CD4-positive, alpha-beta T cell (primary cell): ENCODE data around the gene PRSS22. TPM values are rescaled to one million over a fixed set of nuclear protein-coding genes. Genes with fewer than 3 reads are reported as not detected.
A peak's percentile ranks its signal among the peaks of the same experiment; 100 is the strongest.

Source experiments
- ATAC-seq: fragments of 200-7000 bp; cut with Tn5 transposase; one replicate; pipeline ENCODE4 v1.10.0; 2022; ENCODE audit warnings: mild to moderate bottlenecking; ENCODE audit not compliant: poor library complexity
- CTCF ChIA-PET: fragments of 350-600 bp; sonication (Branson Sonifier 250); formaldehyde crosslinking; loops from one replicate; lab custom pipeline; 2021; ENCODE audit warnings: antibody characterized with exemption, inconsistent platforms; lab: Charles Lee
- POLR2A ChIA-PET: fragments of 350-600 bp; sonication (Branson Sonifier 250); formaldehyde crosslinking; loops from one replicate; lab custom pipeline; 2021; ENCODE audit warnings: antibody characterized with exemption, inconsistent platforms; lab: Charles Lee
- DNase-seq, 14 experiments: peaks; one replicate each; pipeline ENCODE4 v3.0.0-alpha.2; 2013 to 2020; ENCODE audit warnings: mixed read lengths in 2 of 14
- H3K27ac ChIP-seq, 2 donors: one replicate each; pipeline versions ENCODE4 v1.5.1 to v1.7.0; 2013; ENCODE audit warnings: low read length in 2 of 2, low read depth in 1 of 2, mild to moderate bottlenecking in 1 of 2
- H3K27me3 ChIP-seq, 2 experiments: 1 replicate in 1 of 2; 2 replicates in 1 of 2; pipeline versions ENCODE4 v1.6.1 to v1.7.0; 2013; ENCODE audit warnings: low read length in 2 of 2, control low read depth in 1 of 2, mild to moderate bottlenecking in 1 of 2, moderate library complexity in 1 of 2; ENCODE audit not compliant: insufficient read depth in 2 of 2, control insufficient read depth in 1 of 2
- H3K36me3 ChIP-seq: one replicate; pipeline ENCODE4 v1.6.1; 2013; ENCODE audit warnings: low read length, control low read depth; ENCODE audit not compliant: insufficient read depth
- H3K4me1 ChIP-seq: one replicate; pipeline ENCODE4 v1.6.1; 2013; ENCODE audit warnings: low read length, control low read depth; ENCODE audit not compliant: insufficient read depth
- H3K4me3 ChIP-seq: one replicate; pipeline ENCODE4 v1.5.1; 2013; ENCODE audit warnings: mild to moderate bottlenecking, low read length, moderate library complexity
- H3K9me3 ChIP-seq, 2 experiments: 1 replicate in 1 of 2; 2 replicates in 1 of 2; pipeline versions ENCODE4 v1.6.1 to v1.7.0; 2013; ENCODE audit warnings: low read length in 2 of 2, mild to moderate bottlenecking in 2 of 2, control low read depth in 1 of 2, moderate library complexity in 1 of 2; ENCODE audit not compliant: control insufficient read depth in 1 of 2, insufficient read depth in 1 of 2
- H3K27ac Mint-ChIP-seq: one replicate; pipeline ENCODE4 v1.8.0; 2020; ENCODE audit warnings: mixed read lengths
- H3K27me3 Mint-ChIP-seq: one replicate; pipeline ENCODE4 v1.8.0; 2021; ENCODE audit warnings: mixed read lengths
- H3K36me3 Mint-ChIP-seq: one replicate; pipeline ENCODE4 v1.8.0; 2021; ENCODE audit warnings: low read depth, mixed read lengths
- H3K4me1 Mint-ChIP-seq: one replicate; pipeline ENCODE4 v1.8.0; 2021; ENCODE audit warnings: low read depth, mixed read lengths
- H3K4me3 Mint-ChIP-seq: one replicate; pipeline ENCODE4 v1.8.0; 2020; ENCODE audit warnings: mild to moderate bottlenecking, mixed read lengths
- H3K9me3 Mint-ChIP-seq: one replicate; pipeline ENCODE4 v1.8.0; 2020; ENCODE audit warnings: mixed read lengths
- intact Hi-C, 2 experiments: fragments of 100-400 bp; cut with DNase I in 1 of 2; cut with micrococcal nuclease in 1 of 2; formaldehyde crosslinking; loops; one replicate each; pipeline versions ENCODE4 v1.15.1 to v1.9.0; 2023 to 2025; cut with DNase I, micrococcal nuclease
- total RNA-seq, 174 experiments: library from RNA in 2 of 174; stranded (reverse) in 2 of 174; gene quantifications; one replicate each; pipeline ENCODE4 v1.2.3 and lab custom pipeline; 2021 to 2026
- TF ChIP-seq, protein P1 (sequence below): fragments of 200-600 bp; IDR thresholded peaks from one replicate; pipeline ENCODE4 v1.8.0; 2022; ENCODE audit warnings: antibody characterized with exemption, mild to moderate bottlenecking

PRSS22 gene
- total RNA-seq, 2 experiments from 2014 or later = 0.93 to 1.1 TPM

DNA sequence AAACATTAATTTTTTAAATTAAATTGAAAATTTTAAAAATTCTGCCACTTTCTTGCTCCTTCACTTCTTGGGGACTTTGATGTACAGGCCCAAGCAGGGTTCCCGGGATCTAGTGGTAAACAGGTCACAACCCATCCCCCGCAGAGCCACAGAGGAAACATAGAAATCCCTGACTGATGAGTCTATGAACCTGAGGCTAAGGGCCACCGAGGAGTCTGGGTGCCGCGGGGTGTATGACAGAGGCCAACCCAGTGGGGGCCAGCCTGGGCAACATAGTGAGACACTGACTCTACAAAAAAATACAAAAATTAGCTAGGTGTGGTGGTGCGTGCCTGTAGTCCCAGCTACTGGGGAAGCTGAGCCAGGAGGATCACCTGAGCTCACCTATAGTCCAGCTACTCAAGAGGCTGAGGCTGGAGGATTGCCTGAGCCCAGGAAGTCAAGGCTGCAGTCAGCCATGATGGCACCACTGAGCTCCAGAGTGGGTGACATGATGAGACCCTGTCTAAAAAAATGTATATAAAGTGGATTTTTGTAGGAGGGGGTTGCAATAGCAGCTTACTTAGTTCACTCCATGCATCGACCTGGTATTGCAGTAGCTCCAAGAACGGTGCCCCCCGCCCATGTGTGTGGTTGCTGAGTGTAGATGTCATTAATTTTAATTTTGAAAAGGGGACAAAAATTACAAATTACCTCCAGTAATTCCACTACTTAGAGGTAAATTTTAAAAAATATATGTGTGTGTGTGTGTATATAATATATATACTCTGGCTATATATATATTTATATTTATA lies 44.6 kb upstream of the PRSS22 start:
- intact Hi-C loops = no loop called here
- Histone ChIP-seq H3K4me1 (peaks cover 32% of the 10 kb centered on the region), H3K36me3 (peaks cover 3% of the 10 kb centered on the region), H3K27ac (no peak overlapping the region), H3K4me3 (no peak overlapping the region), H3K27me3 (no peaks in the 10 kb centered on the region), H3K9me3 (peaks cover 0 to 3% of the 10 kb centered on the region in 2 experiments)
- H3K9me3 Mint-ChIP-seq = no peaks in the 10 kb centered on the region
- ChIA-PET CTCF (interaction anchor here (1.0 kb wide), 2 partner anchors 27 to 64 kb away, joined by 3 to 6 read pairs; no protein-coding TSS in a partner anchor), POLR2A (interaction anchor here (0.6 to 1.0 kb wide), 3 partner anchors 20 to 443 kb away, joined by 3 to 5 read pairs (median 3); partner anchors contain the start of genes CEMP1 and FLYWCH2)
- H3K4me1 Mint-ChIP-seq = peaks cover 31% of the 10 kb centered on the region
- TF ChIP-seq, protein P1, sequence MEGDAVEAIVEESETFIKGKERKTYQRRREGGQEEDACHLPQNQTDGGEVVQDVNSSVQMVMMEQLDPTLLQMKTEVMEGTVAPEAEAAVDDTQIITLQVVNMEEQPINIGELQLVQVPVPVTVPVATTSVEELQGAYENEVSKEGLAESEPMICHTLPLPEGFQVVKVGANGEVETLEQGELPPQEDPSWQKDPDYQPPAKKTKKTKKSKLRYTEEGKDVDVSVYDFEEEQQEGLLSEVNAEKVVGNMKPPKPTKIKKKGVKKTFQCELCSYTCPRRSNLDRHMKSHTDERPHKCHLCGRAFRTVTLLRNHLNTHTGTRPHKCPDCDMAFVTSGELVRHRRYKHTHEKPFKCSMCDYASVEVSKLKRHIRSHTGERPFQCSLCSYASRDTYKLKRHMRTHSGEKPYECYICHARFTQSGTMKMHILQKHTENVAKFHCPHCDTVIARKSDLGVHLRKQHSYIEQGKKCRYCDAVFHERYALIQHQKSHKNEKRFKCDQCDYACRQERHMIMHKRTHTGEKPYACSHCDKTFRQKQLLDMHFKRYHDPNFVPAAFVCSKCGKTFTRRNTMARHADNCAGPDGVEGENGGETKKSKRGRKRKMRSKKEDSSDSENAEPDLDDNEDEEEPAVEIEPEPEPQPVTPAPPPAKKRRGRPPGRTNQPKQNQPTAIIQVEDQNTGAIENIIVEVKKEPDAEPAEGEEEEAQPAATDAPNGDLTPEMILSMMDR = no peak
- no peaks in the 10 kb centered on the region for H3K27me3 Mint-ChIP-seq
- peak overlapping the region; percentile 79 for H3K4me3 Mint-ChIP-seq
- DNase-seq (peak in 1 of 14 experiments; percentile 21), ATAC-seq (no peak)
- no peaks in the 10 kb centered on the region for H3K36me3 Mint-ChIP-seq
- no peak overlapping the region for H3K27ac Mint-ChIP-seq

DNA sequence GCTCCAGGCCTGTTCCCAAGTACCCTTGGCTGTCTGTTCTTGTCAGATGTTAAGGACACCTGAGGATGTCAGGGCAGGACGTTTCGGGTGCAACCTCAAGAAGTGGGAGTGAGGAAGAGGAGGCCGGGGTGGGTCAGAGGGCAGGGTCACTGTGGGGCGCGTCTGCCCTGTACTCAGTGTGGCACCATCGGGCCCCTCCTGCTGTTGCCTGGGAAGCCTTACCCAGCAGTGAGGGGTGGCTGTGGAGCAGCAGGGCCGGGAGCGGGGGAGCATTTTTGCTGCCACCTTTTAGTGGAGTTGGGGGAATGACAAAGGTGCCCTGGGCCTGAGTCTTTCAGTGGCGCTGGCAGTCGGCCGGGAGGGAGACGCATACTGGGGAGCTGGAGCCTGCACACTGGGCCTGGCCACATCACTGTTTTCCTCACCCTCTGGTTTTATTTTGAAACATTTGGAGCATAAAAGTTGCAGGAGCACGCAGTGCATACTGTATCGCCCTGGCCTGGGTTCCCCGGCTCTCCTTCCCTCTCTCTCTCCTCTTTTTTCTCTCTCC lies 42.6 kb upstream of the PRSS22 start:
- CTCF ChIA-PET = no interaction called here
- no peak overlapping the region for H3K4me3 Mint-ChIP-seq
- H3K4me1 ChIP-seq = peaks cover 18% of the 10 kb centered on the region
- H3K4me1 Mint-ChIP-seq = peaks cover 12% of the 10 kb centered on the region
- H3K27me3 Mint-ChIP-seq = no peaks in the 10 kb centered on the region
- ATAC-seq (no peak), DNase-seq (peak in 1 of 14 experiments; percentile 11)
- no peaks in the 10 kb centered on the region for H3K9me3 ChIP-seq
- no peak overlapping the region for H3K27ac Mint-ChIP-seq
- TF ChIP-seq, protein P1 = no peak
- H3K9me3 Mint-ChIP-seq = no peaks in the 10 kb centered on the region
- H3K27me3 ChIP-seq = no peaks in the 10 kb centered on the region
- intact Hi-C loops = no loop called here
- peaks cover 4% of the 10 kb centered on the region for H3K36me3 Mint-ChIP-seq
- H3K27ac ChIP-seq = no peak overlapping the region
- no peak overlapping the region for H3K4me3 ChIP-seq
- POLR2A ChIA-PET = no interaction called here
- peaks cover 15% of the 10 kb centered on the region for H3K36me3 ChIP-seq

DNA sequence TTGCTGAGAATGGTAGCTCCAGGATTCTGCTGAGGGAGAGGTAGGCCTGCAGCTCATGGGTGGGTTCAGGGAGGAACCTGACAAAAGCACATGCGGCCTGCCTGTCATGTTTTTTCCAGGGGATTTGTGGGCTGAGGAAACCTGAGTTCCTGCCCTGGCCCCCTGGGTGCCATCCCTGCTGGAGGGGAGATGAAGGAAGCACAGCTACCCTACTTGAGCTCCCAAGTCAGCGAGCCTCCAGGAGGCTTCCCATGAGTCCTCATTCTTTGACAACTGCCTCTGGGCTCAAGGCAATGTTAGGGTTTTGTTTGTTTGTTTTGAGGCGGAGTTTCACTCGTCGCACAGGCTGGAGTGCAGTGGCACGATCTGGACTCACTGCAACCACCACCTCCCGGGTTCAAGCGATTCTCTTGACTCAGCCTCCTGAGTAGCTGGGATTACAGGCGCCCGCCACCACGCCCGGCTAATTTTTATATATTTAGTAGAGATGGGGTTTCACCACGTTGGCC lies 41.6 kb upstream of the PRSS22 start:
- H3K36me3 Mint-ChIP-seq = peaks cover 4% of the 10 kb centered on the region
- CTCF ChIA-PET = interaction anchor here (1.7 kb wide), 1 partner anchor 31 kb away, joined by 4 read pairs; no protein-coding TSS in a partner anchor
- POLR2A ChIA-PET = interaction anchor here (1.0 kb wide), 1 partner anchor 17 kb away, joined by 3 read pairs; the partner anchor contains the start of gene FLYWCH2
- TF ChIP-seq, protein P1 = no peak
- no peak for ATAC-seq
- Histone ChIP-seq H3K36me3 (peaks cover 17% of the 10 kb centered on the region), H3K9me3 (no peaks in the 10 kb centered on the region), H3K27ac (no peak overlapping the region), H3K4me1 (peaks cover 10% of the 10 kb centered on the region), H3K4me3 (no peak overlapping the region), H3K27me3 (no peaks in the 10 kb centered on the region)
- no peak overlapping the region for H3K4me3 Mint-ChIP-seq
- peaks cover 8% of the 10 kb centered on the region for H3K4me1 Mint-ChIP-seq
- DNase-seq = no peak
- H3K27me3 Mint-ChIP-seq = no peaks in the 10 kb centered on the region
- no peaks in the 10 kb centered on the region for H3K9me3 Mint-ChIP-seq
- H3K27ac Mint-ChIP-seq = no peak overlapping the region
- intact Hi-C loops = no loop called here
